Measurements from ENCODE around the gene ANXA10.

DNA sequence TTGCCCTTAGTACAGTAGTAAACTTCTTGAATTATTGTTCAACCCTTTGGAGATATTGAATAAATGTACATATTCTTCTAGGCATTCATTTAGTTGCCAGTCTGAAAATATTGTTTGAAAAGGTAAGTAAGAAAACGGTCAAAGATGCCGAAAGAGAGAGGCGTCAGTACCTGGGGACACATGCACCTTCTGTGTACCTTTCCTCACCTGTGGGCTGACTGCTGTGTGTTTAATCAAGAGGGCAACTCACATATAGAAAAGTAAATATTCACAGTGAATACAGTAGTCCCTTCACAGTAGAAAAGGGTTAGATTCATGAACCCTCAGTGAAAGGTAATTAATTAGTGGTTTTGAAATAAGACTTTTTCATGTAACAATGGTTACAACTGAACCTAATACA is 6.9 kb downstream of the ANXA10 start:
- TF ChIP-seq, protein P1, sequence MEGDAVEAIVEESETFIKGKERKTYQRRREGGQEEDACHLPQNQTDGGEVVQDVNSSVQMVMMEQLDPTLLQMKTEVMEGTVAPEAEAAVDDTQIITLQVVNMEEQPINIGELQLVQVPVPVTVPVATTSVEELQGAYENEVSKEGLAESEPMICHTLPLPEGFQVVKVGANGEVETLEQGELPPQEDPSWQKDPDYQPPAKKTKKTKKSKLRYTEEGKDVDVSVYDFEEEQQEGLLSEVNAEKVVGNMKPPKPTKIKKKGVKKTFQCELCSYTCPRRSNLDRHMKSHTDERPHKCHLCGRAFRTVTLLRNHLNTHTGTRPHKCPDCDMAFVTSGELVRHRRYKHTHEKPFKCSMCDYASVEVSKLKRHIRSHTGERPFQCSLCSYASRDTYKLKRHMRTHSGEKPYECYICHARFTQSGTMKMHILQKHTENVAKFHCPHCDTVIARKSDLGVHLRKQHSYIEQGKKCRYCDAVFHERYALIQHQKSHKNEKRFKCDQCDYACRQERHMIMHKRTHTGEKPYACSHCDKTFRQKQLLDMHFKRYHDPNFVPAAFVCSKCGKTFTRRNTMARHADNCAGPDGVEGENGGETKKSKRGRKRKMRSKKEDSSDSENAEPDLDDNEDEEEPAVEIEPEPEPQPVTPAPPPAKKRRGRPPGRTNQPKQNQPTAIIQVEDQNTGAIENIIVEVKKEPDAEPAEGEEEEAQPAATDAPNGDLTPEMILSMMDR (IDR thresholded peaks at IDR 0.05): no peak
- TF ChIP-seq, protein P2, sequence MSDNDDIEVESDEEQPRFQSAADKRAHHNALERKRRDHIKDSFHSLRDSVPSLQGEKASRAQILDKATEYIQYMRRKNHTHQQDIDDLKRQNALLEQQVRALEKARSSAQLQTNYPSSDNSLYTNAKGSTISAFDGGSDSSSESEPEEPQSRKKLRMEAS (CRISPR knock-in tag; IDR thresholded peaks at IDR 0.05): no peak
- no peak for TF ChIP-seq ZBTB21 (CRISPR knock-in tag; IDR thresholded peaks at IDR 0.05; ENCODE audit: borderline replicate concordance)
- TF ChIP-seq NFYB (CRISPR knock-in tag; conservative IDR thresholded peaks at IDR 0.05; ENCODE audit: low read depth): no peak
- TF ChIP-seq ZNF416 (CRISPR knock-in tag; IDR thresholded peaks at IDR 0.05): no peak
- TF ChIP-seq MYBL2 (CRISPR knock-in tag; IDR thresholded peaks at IDR 0.05): no peak
- TF ChIP-seq, protein P3, sequence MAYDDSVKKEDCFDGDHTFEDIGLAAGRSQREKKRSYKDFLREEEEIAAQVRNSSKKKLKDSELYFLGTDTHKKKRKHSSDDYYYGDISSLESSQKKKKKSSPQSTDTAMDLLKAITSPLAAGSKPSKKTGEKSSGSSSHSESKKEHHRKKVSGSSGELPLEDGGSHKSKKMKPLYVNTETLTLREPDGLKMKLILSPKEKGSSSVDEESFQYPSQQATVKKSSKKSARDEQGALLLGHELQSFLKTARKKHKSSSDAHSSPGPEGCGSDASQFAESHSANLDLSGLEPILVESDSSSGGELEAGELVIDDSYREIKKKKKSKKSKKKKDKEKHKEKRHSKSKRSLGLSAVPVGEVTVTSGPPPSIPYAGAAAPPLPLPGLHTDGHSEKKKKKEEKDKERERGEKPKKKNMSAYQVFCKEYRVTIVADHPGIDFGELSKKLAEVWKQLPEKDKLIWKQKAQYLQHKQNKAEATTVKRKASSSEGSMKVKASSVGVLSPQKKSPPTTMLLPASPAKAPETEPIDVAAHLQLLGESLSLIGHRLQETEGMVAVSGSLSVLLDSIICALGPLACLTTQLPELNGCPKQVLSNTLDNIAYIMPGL (CRISPR knock-in tag; IDR thresholded peaks at IDR 0.05): no peak
- TF ChIP-seq, protein P4, sequence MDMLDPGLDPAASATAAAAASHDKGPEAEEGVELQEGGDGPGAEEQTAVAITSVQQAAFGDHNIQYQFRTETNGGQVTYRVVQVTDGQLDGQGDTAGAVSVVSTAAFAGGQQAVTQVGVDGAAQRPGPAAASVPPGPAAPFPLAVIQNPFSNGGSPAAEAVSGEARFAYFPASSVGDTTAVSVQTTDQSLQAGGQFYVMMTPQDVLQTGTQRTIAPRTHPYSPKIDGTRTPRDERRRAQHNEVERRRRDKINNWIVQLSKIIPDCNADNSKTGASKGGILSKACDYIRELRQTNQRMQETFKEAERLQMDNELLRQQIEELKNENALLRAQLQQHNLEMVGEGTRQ (CRISPR knock-in tag; IDR thresholded peaks at IDR 0.05): no peak
- TF ChIP-seq, protein P5, sequence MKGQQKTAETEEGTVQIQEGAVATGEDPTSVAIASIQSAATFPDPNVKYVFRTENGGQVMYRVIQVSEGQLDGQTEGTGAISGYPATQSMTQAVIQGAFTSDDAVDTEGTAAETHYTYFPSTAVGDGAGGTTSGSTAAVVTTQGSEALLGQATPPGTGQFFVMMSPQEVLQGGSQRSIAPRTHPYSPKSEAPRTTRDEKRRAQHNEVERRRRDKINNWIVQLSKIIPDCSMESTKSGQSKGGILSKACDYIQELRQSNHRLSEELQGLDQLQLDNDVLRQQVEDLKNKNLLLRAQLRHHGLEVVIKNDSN (CRISPR knock-in tag; IDR thresholded peaks at IDR 0.05): no peak
- no peak for TF ChIP-seq NR2C2 (CRISPR knock-in tag; IDR thresholded peaks at IDR 0.05)
- TF ChIP-seq RELA (CRISPR knock-in tag; IDR thresholded peaks at IDR 0.05; ENCODE audit: borderline replicate concordance): no peak

Measured in WTC11 (cell line).